Putamen (tissue), 1 donor: Measurements from ENCODE around the gene MMP1.

Experiments
- DNase-seq: peaks from one replicate; pipeline ENCODE4 v3.0.0-alpha.2; 2016; ENCODE audit warnings: low spot score

The MMP1 gene

GRCh38 chr11:102798012-102798746 lies at the start of gene MMP1:
MMP1 (minus strand) TSS chr11:102798160; CDS start chr11:102798092, 68 bp downstream.
- DNase-seq, result no peak

DNA sequence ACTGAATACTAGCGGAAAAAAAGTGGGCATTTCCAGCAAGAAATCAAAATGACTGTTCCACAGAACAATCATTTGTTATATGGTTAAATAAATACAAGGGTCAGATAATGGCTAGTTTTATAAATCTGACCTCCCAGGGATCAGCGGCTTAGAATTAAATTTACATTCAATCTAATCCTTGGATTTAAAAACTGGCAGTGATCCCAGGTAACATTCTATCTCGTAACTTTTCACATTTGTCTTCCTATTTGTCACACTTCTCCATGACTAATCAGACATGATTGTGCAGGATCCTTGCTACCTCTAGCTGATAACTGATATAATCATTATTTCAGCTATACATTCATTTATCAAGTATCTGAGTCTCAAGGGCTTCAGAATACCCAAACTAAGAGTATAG lies 48.3 kb upstream of the MMP1 start:
- DNase-seq, result no peak

DNA sequence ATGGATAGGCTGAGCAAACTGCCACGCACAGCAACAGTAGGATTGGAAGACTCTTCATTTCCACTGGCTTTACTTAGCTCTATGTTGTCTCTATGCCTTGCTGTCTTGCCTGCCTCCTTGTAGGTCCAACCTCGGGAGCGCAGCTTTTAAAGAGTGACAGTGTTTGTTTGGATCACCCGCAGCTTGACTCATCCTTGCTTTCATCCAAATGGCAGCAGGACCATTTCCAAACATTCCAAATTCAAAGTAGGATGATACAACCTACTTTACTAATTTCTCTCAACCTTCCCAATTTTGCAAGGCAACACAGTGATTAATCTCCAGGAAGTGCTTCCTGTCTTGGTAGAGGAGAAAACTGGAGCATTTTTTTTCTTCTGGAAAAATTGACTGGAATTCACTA lies 45.5 kb upstream of the MMP1 start, which contains the start of gene MMP3:
Gene MMP3 (minus strand): TSS at position 121 of the 400 bp plus-strand sequence. CDS start 63 bp downstream, at position 58.
- no peak for DNase-seq

DNA sequence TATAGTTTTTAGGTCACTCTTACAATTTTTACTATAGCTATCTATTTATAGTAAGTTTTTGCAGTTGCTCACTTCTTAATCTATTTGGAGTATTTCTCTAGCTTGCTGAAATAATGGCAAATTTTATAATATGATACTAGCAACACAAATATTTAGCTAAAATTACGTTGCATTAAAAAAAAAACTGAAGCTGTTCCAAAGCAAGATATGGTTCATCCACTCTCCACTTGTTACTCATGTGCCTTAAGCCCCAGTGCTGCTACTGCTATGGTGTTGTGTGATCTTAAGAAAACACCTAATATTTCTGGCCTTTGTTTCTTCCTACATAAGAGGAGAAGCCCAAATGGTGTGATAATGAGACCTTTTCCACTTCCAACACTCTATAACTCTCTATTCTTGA lies 45.0 kb upstream of the MMP1 start:
- no peak for DNase-seq

DNA sequence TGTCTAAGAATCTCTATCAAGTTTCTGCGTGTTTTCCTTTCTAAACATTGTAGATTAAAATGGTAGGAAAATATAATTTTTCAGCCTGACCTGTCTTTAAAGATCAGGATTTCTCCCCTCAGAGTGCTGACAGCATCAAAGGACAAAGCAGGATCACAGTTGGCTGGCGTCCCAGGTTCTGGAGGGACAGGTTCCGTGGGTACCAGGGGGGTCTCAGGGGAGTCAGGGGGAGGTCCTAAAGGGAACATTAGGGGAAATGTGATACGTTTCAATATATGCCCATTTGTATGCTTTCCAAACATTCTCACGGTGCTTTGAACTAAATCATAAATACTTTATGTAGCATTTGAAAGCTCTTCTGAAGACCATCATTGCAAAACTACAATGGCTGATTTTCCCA lies 42.1 kb upstream of the MMP1 start:
- DNase-seq, result no peak

DNA sequence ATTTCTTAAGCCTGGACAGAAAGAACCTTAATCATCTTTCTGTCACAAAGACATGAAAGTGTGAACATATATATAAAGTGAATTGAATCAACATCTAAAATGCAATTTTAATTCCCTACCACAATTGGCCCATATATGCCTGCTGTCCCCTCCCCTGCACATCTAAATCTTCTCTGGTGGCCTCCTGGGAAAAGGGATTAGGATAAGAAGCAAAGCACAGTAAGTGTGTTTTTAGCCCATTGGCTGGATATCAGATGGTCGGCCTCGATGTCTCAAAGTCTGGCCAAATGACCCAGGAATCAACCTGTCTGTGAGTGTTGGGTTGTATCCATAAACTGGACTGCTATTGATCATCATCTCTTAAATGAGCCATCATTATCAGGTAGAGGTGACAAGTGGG lies 39.7 kb upstream of the MMP1 start:
- no peak for DNase-seq

- DNase-seq, result no peak
Observed at GRCh38 chr11:102837156-102837555, 39.2 kb upstream of the MMP1 start.

DNA sequence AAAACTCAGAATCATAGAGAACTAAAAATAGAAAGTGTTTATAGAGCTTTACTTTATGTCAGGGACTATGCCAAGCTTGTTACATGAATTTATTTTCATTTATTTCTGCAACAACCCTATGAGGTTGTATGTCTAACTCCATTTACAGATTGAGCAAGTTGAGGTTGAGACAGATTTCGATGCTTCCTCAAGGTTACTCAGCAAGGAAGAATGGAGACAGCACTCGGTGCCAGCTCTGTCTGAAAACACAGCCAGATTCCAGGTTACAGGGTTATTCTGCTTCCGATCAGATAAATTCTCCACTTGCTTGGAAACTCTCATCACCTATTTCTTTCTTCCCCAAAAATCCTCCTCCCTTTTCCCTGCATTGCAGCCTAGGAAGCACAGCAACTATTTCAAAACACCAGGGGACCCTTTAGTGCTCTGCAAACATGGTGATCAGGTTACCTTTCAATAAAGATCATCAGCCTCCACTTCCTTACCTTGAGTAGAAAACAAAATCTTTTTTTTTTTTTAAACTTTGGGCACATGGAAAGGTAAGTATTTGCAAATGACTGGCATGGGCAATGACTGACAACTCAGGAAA lies 38.4 kb upstream of the MMP1 start:
- no peak for DNase-seq

- no peak for DNase-seq
Observed at GRCh38 chr11:102833731-102834130, 35.8 kb upstream of the MMP1 start.

DNA sequence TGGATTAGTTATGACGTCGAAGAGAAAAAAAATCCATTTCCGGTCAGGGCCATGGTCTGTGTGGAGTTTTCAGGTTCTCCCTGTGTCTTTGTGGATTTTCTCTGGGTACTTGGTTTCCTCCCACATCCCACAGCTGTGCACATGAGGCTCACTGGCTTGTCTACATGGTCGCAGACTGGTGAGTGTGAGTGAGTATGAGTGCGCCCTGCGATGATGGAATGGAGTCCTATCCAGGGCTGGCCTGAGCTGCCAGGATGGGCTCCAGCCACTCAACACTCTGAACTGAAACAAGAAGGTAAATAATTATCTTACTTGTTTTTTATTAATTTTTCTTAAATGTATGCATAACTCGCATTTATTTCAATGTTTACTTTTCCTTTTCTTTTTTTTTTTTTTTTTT lies 34.7 kb upstream of the MMP1 start:
- DNase-seq, result no peak

- no peak for DNase-seq
Observed at GRCh38 chr11:102831489-102832440, 33.8 kb upstream of the MMP1 start.

DNA sequence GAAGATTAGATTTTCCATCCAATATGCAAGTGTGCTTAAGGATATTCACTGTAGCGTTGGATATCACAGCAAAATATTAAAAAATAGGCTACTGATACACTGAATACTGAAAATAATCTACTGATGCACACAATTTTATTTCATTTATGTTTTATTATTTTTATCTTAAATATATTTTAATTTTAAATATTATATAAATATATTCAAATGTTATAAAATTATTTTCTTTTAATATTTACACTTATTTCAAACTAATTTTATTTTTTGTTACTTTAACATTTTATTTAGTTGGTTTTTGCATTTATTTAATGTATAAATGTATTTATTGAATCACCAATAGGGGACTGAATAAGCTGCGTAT lies 33.1 kb upstream of the MMP1 start:
- no peak for DNase-seq

DNA sequence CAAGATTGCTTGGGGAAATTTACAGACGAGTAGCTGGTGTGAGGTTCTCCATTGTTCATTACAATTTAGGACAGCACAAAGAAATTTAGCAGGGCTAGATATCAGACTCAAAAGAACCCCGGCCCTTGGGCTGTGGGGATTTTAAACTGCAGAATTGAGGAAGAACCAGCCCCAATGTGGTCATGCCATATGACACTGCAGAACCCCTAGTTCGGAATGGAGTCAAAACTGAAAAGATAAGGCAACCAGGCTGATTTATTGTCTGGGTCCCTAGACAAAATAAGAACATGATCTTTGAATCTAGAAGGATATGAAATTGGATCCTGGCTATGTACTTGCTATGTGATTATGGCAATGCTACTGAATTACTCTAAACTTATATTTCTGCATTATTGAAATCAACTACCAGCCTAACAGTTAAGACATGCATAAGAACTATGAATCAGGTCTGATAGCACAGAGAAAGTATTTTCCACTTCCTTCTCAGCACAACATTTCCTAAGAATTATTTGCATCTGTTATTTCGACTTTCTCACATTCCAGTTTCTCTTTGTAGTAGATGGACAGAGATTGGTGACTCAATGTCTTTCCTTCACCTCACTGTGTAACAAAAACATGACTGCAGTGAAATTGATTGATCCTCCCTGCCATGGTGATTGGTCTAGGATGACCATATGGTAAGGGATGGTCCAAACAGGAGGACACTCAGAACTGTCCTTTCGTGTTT lies 32.2 kb upstream of the MMP1 start:
- no peak for DNase-seq

GRCh38 chr11:102829316-102830000 lies 31.5 kb upstream of the MMP1 start:
- no peak for DNase-seq

GRCh38 chr11:102824556-102824955 lies 26.6 kb upstream of the MMP1 start:
- no peak for DNase-seq

- DNase-seq, result no peak
Observed at GRCh38 chr11:102819491-102819890, 21.5 kb upstream of the MMP1 start.

GRCh38 chr11:102813484-102813883 lies 15.5 kb upstream of the MMP1 start:
- DNase-seq, result no peak

GRCh38 chr11:102812188-102812587 lies 14.2 kb upstream of the MMP1 start:
- no peak for DNase-seq

DNA sequence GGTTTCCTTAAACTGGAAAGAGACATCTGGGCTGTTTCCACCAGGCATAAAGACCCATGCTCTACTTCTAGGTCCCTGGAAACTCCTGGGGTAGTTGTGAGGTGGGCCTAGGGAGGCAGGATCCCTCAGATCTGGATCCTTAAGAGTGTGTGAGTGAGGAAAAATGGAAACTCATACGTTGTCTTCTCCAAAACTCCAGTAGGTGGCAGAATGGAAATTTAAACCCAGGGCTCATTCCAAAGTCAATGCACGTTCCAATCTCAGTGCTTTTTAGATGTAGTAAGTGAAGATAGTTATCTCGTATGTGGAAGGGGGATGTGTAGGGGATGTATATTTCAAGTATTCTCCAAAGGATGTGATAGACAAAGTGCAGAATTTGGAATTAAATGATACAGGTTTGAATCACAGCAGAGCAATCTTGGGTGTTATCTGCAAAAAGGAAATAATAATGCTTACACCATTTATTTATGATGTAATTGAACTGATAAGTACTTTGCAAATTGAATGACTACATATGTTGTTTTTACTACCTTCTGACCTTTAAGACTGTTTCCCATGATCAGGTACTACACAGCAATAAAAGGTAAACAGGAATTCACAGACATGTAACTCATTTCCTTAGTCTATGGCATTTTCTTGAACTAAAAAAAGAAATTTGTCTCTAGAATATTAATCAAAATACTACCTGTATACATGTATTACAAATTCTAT lies 13.1 kb upstream of the MMP1 start:
- peak; percentile 14 for DNase-seq

GRCh38 chr11:102809971-102810370 lies 12.0 kb upstream of the MMP1 start:
- DNase-seq, result no peak

GRCh38 chr11:102807921-102808320 lies 10.0 kb upstream of the MMP1 start:
- DNase-seq, result no peak
